PFSK-1 (cell line): ENCODE measurements around the gene ARPIN.

ENCODE experiments used
- FOXP2 ChIP-seq: optimal IDR thresholded peaks from 2 replicates; pipeline ENCODE3; 2011; ENCODE audit warnings: borderline replicate concordance, control low read depth, inconsistent platforms; ENCODE audit not compliant: insufficient read depth; ENCODE audit errors: extremely low read length, extremely low read depth
- POLR2AphosphoS5 ChIP-seq: IDR thresholded peaks from 2 replicates; pipeline ENCODE4 v1.6.1; 2012; ENCODE audit warnings: low read depth, mild to moderate bottlenecking, control low read depth, low read length, moderate library complexity
- REST ChIP-seq, 2 experiments: IDR thresholded peaks; 2 replicates each; pipeline versions ENCODE4 v1.6.1 to v1.8.0; 2011 to 2012; ENCODE audit warnings: low read depth in 2 of 2, low read length in 2 of 2, control low read depth in 1 of 2, inconsistent platforms in 1 of 2, mild to moderate bottlenecking in 1 of 2, moderate library complexity in 1 of 2; ENCODE audit not compliant: insufficient read depth in 1 of 2
- SIN3A ChIP-seq: IDR thresholded peaks from 2 replicates; pipeline ENCODE4 v1.6.1; 2012; ENCODE audit warnings: mild to moderate bottlenecking, low read length, moderate library complexity, borderline replicate concordance; ENCODE audit not compliant: insufficient read depth
- TAF1 ChIP-seq: IDR thresholded peaks from 2 replicates; pipeline ENCODE4 v1.6.1; 2012; ENCODE audit warnings: low read length, control low read depth, borderline replicate concordance; ENCODE audit not compliant: insufficient read depth

ARPIN gene

GRCh38 chr15:89847101-89847500 lies 65.7 kb downstream of the ARPIN start:
- TF ChIP-seq FOXP2 (no peak), POLR2AphosphoS5 (no peak), REST (IDR thresholded peaks at IDR 0.05; ENCODE audit: insufficient read depth in 1 of 2, low read depth in 2 of 2, low read length in 2 of 2) (no peak), TAF1 (no peak), SIN3A (no peak)

- TF ChIP-seq SIN3A (no peak), POLR2AphosphoS5 (no peak), FOXP2 (no peak), REST (IDR thresholded peaks at IDR 0.05; ENCODE audit: insufficient read depth in 1 of 2, low read depth in 2 of 2, low read length in 2 of 2) (no peak), TAF1 (no peak)
These were observed 67.4 kb downstream of the ARPIN start for GRCh38 chr15:89845305-89845893.
